Measurements from ENCODE around the gene BABAM2. TPM values are rescaled to one million over a fixed set of nuclear protein-coding genes. Genes with fewer than 3 reads are reported as not detected.

Gene BABAM2
- total and polyA plus RNA-seq, 2 experiments from 2014 or later, result 31.8 to 83.3 TPM

DNA sequence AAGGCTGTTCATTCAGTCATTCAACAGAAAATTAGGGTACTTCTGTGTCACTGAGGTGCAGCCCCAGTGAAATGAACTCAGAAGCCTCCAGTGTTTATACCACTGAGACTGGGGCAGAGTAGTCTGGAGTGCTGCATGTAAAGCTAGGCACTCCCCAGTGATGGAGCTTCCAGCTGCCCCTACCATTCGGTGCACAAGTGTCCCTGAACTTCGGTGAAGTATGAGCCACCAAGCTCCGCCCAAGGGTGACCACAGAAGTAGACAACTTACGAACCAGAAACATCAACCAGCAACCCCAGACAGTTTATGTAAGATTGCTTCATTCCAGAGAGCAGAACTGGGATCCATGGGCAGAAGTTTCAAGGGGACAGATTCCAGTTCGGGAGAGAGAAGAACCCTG lies 431.5 kb downstream of the BABAM2 start:
- Histone ChIP-seq H3K4me3 (no peak overlapping the region), H3K27ac (no peak overlapping the region), H3K36me3 (no peaks in the 10 kb centered on the region), H3K27me3 (no peaks in the 10 kb centered on the region), H3K4me1 (ENCODE audit: low read depth) (no peaks in the 10 kb centered on the region), H3K9me3 (ENCODE audit: low read depth) (no peaks in the 10 kb centered on the region)
- TF ChIP-seq, protein P1, sequence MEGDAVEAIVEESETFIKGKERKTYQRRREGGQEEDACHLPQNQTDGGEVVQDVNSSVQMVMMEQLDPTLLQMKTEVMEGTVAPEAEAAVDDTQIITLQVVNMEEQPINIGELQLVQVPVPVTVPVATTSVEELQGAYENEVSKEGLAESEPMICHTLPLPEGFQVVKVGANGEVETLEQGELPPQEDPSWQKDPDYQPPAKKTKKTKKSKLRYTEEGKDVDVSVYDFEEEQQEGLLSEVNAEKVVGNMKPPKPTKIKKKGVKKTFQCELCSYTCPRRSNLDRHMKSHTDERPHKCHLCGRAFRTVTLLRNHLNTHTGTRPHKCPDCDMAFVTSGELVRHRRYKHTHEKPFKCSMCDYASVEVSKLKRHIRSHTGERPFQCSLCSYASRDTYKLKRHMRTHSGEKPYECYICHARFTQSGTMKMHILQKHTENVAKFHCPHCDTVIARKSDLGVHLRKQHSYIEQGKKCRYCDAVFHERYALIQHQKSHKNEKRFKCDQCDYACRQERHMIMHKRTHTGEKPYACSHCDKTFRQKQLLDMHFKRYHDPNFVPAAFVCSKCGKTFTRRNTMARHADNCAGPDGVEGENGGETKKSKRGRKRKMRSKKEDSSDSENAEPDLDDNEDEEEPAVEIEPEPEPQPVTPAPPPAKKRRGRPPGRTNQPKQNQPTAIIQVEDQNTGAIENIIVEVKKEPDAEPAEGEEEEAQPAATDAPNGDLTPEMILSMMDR (IDR thresholded peaks at IDR 0.05; ENCODE audit: low read depth, low read length), result no peak
- DNase-seq (ENCODE audit: low read depth in 1 of 2, low spot score in 1 of 2), result no peak

DNA sequence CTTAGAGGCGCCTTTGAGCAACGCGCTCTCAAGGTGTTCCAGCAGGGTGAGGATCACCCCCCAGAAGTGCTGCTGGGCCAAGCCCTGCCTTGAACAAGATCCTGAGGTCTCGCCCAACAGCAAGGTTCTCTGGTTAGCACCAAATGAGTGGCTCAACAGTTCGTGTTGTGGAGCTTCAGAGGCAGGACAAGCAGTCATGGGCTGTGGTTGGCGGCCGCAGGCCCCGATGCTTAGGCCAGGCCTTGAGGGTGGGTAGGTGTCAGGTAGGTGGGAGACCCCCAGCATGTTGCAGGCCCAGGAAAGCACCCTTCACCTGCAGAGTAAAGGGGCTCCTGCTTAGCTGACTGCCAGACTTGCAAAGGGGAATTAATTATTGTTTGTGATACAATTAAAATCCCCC lies 431.9 kb downstream of the BABAM2 start:
- DNase-seq (ENCODE audit: low read depth in 1 of 2, low spot score in 1 of 2), result no peak
- Histone ChIP-seq H3K27ac (no peak overlapping the region), H3K27me3 (no peaks in the 10 kb centered on the region), H3K4me3 (no peak overlapping the region), H3K9me3 (ENCODE audit: low read depth) (no peaks in the 10 kb centered on the region), H3K4me1 (ENCODE audit: low read depth) (no peaks in the 10 kb centered on the region), H3K36me3 (no peaks in the 10 kb centered on the region)
- TF ChIP-seq, protein P1 (IDR thresholded peaks at IDR 0.05; ENCODE audit: low read depth, low read length), result no peak

GRCh38 chr2:28322981-28323396 lies 432.5 kb downstream of the BABAM2 start:
- H3K36me3 ChIP-seq, result no peaks in the 10 kb centered on the region
- no peak overlapping the region for H3K4me3 ChIP-seq
- TF ChIP-seq, protein P1 (IDR thresholded peaks at IDR 0.05; ENCODE audit: low read depth, low read length), result no peak
- H3K27me3 ChIP-seq, result no peaks in the 10 kb centered on the region
- no peaks in the 10 kb centered on the region for H3K9me3 ChIP-seq (ENCODE audit: low read depth)
- H3K4me1 ChIP-seq (ENCODE audit: low read depth), result no peaks in the 10 kb centered on the region
- no peak for DNase-seq (ENCODE audit: low read depth in 1 of 2, low spot score in 1 of 2)
- no peak overlapping the region for H3K27ac ChIP-seq

- TF ChIP-seq, protein P1 (IDR thresholded peaks at IDR 0.05; ENCODE audit: low read depth, low read length), result no peak
- H3K4me3 ChIP-seq, result no peak overlapping the region
- H3K27me3 ChIP-seq, result no peaks in the 10 kb centered on the region
- no peaks in the 10 kb centered on the region for H3K4me1 ChIP-seq (ENCODE audit: low read depth)
- no peaks in the 10 kb centered on the region for H3K36me3 ChIP-seq
- no peaks in the 10 kb centered on the region for H3K9me3 ChIP-seq (ENCODE audit: low read depth)
- no peak for DNase-seq (ENCODE audit: low read depth in 1 of 2, low spot score in 1 of 2)
- no peak overlapping the region for H3K27ac ChIP-seq
Measured at GRCh38 chr2:28325173-28325566, 434.6 kb downstream of the BABAM2 start.

- Histone ChIP-seq H3K27ac (no peak overlapping the region), H3K4me3 (no peak overlapping the region), H3K4me1 (ENCODE audit: low read depth) (no peaks in the 10 kb centered on the region), H3K27me3 (no peaks in the 10 kb centered on the region), H3K36me3 (no peaks in the 10 kb centered on the region), H3K9me3 (ENCODE audit: low read depth) (no peaks in the 10 kb centered on the region)
- TF ChIP-seq, protein P1 (IDR thresholded peaks at IDR 0.05; ENCODE audit: low read depth, low read length), result no peak
- no peak for DNase-seq (ENCODE audit: low read depth in 1 of 2, low spot score in 1 of 2)
Measured at GRCh38 chr2:28325567-28326468, 435.3 kb downstream of the BABAM2 start.
